ENCODE data around the gene MECR. TPM values are rescaled to one million over a fixed set of nuclear protein-coding genes. Genes with fewer than 3 reads are reported as not detected.

MECR gene, protein sequence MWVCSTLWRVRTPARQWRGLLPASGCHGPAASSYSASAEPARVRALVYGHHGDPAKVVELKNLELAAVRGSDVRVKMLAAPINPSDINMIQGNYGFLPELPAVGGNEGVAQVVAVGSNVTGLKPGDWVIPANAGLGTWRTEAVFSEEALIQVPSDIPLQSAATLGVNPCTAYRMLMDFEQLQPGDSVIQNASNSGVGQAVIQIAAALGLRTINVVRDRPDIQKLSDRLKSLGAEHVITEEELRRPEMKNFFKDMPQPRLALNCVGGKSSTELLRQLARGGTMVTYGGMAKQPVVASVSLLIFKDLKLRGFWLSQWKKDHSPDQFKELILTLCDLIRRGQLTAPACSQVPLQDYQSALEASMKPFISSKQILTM
- 27.9 TPM for polyA plus RNA-seq (2012; ENCODE audit: missing spikeins)

- TF ChIP-seq POLR2A (IDR thresholded peaks at IDR 0.05; ENCODE audit: low read depth, low read length) = peak; percentile 93
- TF ChIP-seq TAF1 (IDR thresholded peaks at IDR 0.05; ENCODE audit: borderline replicate concordance, low read depth, low read length) = peak; percentile 49; the same call in 1 of the 2 replicates
- TF ChIP-seq POLR2AphosphoS5 (IDR thresholded peaks at IDR 0.05; ENCODE audit: low read depth, low read length) = peak; percentile 79
- DNase-seq (ENCODE audit: insufficient read length) (peak; percentile 94), FAIRE-seq (peak; percentile 97)
Measured at GRCh38 chr1:29230553-29231378, at the start of gene MECR. Gene MECR, minus strand, starts transcription at chr1:29230934. Its CDS starts 28 bp downstream, at chr1:29230906.

DNA sequence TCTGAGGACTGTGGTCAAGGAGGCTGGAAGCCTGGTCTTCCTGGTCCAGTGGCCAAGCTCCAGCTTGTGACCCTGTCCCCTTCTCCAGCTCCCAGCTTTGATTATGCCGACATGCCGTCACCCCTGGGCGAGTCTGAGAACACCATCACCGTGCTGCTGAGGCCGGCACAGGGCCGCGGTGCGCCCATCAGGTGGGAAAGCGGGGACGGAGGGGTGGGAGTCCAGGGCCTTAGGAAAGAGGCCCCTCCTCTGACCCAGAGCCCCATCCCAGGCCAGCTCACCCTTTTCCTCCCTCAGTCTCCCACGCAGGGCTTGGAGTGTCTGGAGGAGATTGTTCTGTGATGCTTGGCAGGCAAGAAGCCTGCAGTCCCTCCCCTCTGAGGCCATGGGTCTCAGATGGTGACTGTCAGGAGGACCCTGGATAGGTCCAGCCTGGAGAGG lies 49.2 kb upstream of the MECR start:
- no peak for DNase-seq (ENCODE audit: insufficient read length)
- TF ChIP-seq TAF1 (IDR thresholded peaks at IDR 0.05; ENCODE audit: borderline replicate concordance, low read depth, low read length) (no peak), POLR2A (IDR thresholded peaks at IDR 0.05; ENCODE audit: low read depth, low read length) (no peak), POLR2AphosphoS5 (IDR thresholded peaks at IDR 0.05; ENCODE audit: low read depth, low read length) (no peak)
- FAIRE-seq = no peak

DNA sequence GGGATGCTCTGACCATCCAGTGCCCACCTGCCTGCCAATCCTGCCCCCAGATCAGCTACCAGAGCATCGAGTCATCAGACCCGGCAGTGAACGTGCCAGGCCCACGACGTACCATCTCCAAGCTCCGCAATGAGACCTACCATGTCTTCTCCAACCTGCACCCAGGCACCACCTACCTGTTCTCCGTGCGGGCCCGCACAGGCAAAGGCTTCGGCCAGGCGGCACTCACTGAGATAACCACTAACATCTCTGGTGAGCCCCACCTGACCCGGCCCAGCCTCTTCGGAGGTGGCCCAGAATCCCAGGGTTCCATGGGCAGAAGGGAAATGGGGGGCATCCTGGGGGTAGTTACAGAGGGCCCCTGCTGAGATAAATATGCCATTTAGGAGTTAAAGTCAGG lies 48.7 kb upstream of the MECR start:
- no peak for FAIRE-seq
- no peak for TF ChIP-seq POLR2AphosphoS5 (IDR thresholded peaks at IDR 0.05; ENCODE audit: low read depth, low read length)
- no peak for TF ChIP-seq POLR2A (IDR thresholded peaks at IDR 0.05; ENCODE audit: low read depth, low read length)
- TF ChIP-seq TAF1 (IDR thresholded peaks at IDR 0.05; ENCODE audit: borderline replicate concordance, low read depth, low read length) = no peak
- DNase-seq (ENCODE audit: insufficient read length) = no peak

DNA sequence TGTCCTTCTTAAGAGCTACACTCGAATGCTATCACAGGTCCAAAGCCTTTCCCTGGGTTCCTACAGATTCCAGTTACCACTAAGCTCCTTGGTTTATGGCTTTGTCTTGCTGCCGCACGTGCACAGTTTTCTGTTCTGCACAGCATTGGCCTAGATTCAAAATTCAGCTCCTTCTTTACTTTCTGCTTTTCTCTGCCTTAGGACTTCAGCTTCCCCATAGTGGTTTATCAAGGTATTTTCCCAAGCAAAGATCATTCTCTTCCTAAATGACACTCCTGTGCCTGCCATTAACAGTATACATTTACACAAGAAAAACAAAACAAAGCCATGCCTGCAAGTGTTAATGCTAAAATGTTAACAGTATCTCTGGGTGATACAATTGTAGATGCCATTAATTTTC lies 47.4 kb upstream of the MECR start:
- DNase-seq (ENCODE audit: insufficient read length) = no peak
- no peak for FAIRE-seq
- no peak for TF ChIP-seq TAF1 (IDR thresholded peaks at IDR 0.05; ENCODE audit: borderline replicate concordance, low read depth, low read length)
- TF ChIP-seq POLR2AphosphoS5 (IDR thresholded peaks at IDR 0.05; ENCODE audit: low read depth, low read length) = no peak
- no peak for TF ChIP-seq POLR2A (IDR thresholded peaks at IDR 0.05; ENCODE audit: low read depth, low read length)

GRCh38 chr1:29275435-29275834 lies 44.7 kb upstream of the MECR start:
- FAIRE-seq = no peak
- DNase-seq (ENCODE audit: insufficient read length) = no peak
- no peak for TF ChIP-seq POLR2A (IDR thresholded peaks at IDR 0.05; ENCODE audit: low read depth, low read length)
- TF ChIP-seq POLR2AphosphoS5 (IDR thresholded peaks at IDR 0.05; ENCODE audit: low read depth, low read length) = no peak
- no peak for TF ChIP-seq TAF1 (IDR thresholded peaks at IDR 0.05; ENCODE audit: borderline replicate concordance, low read depth, low read length)

- FAIRE-seq (no peak), DNase-seq (ENCODE audit: insufficient read length) (no peak)
- no peak for TF ChIP-seq POLR2A (IDR thresholded peaks at IDR 0.05; ENCODE audit: low read depth, low read length)
- no peak for TF ChIP-seq TAF1 (IDR thresholded peaks at IDR 0.05; ENCODE audit: borderline replicate concordance, low read depth, low read length)
- TF ChIP-seq POLR2AphosphoS5 (IDR thresholded peaks at IDR 0.05; ENCODE audit: low read depth, low read length) = no peak
Measured at GRCh38 chr1:29272147-29272907, 41.6 kb upstream of the MECR start.

GRCh38 chr1:29271724-29272123 lies 41.0 kb upstream of the MECR start:
- FAIRE-seq (no peak), DNase-seq (ENCODE audit: insufficient read length) (no peak)
- TF ChIP-seq TAF1 (IDR thresholded peaks at IDR 0.05; ENCODE audit: borderline replicate concordance, low read depth, low read length) (no peak), POLR2A (IDR thresholded peaks at IDR 0.05; ENCODE audit: low read depth, low read length) (no peak), POLR2AphosphoS5 (IDR thresholded peaks at IDR 0.05; ENCODE audit: low read depth, low read length) (no peak)

- TF ChIP-seq POLR2AphosphoS5 (IDR thresholded peaks at IDR 0.05; ENCODE audit: low read depth, low read length) = no peak
- FAIRE-seq (no peak), DNase-seq (ENCODE audit: insufficient read length) (no peak)
Measured at GRCh38 chr1:29270929-29271521, 40.3 kb upstream of the MECR start.

GRCh38 chr1:29269382-29269781 lies 38.6 kb upstream of the MECR start:
- no peak for FAIRE-seq
- no peak for DNase-seq (ENCODE audit: insufficient read length)
- no peak for TF ChIP-seq POLR2AphosphoS5 (IDR thresholded peaks at IDR 0.05; ENCODE audit: low read depth, low read length)
- no peak for TF ChIP-seq POLR2A (IDR thresholded peaks at IDR 0.05; ENCODE audit: low read depth, low read length)
- no peak for TF ChIP-seq TAF1 (IDR thresholded peaks at IDR 0.05; ENCODE audit: borderline replicate concordance, low read depth, low read length)

- FAIRE-seq = no peak
- no peak for DNase-seq (ENCODE audit: insufficient read length)
- TF ChIP-seq TAF1 (IDR thresholded peaks at IDR 0.05; ENCODE audit: borderline replicate concordance, low read depth, low read length) (no peak), POLR2A (IDR thresholded peaks at IDR 0.05; ENCODE audit: low read depth, low read length) (no peak), POLR2AphosphoS5 (IDR thresholded peaks at IDR 0.05; ENCODE audit: low read depth, low read length) (no peak)
Measured at GRCh38 chr1:29267321-29268070, 36.8 kb upstream of the MECR start.

All from GM12892 (cell line).